ENCODE data around the gene SLC12A5. TPM values are rescaled to one million over a fixed set of nuclear protein-coding genes. Genes with fewer than 3 reads are reported as not detected.

The SLC12A5 gene
- total RNA-seq, 1 donor from 2014 or later = 5.1 TPM

- Mint-ChIP-seq H3K27me3 (no peaks in the 10 kb centered on the region), H3K4me3 (no peak overlapping the region), H3K36me3 (no peaks in the 10 kb centered on the region), H3K4me1 (ENCODE audit: unreplicated experiment) (peaks cover 55% of the 10 kb centered on the region), H3K27ac (no peak overlapping the region), H3K9me3 (no peaks in the 10 kb centered on the region)
- TF ChIP-seq, protein P1, sequence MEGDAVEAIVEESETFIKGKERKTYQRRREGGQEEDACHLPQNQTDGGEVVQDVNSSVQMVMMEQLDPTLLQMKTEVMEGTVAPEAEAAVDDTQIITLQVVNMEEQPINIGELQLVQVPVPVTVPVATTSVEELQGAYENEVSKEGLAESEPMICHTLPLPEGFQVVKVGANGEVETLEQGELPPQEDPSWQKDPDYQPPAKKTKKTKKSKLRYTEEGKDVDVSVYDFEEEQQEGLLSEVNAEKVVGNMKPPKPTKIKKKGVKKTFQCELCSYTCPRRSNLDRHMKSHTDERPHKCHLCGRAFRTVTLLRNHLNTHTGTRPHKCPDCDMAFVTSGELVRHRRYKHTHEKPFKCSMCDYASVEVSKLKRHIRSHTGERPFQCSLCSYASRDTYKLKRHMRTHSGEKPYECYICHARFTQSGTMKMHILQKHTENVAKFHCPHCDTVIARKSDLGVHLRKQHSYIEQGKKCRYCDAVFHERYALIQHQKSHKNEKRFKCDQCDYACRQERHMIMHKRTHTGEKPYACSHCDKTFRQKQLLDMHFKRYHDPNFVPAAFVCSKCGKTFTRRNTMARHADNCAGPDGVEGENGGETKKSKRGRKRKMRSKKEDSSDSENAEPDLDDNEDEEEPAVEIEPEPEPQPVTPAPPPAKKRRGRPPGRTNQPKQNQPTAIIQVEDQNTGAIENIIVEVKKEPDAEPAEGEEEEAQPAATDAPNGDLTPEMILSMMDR (conservative IDR thresholded peaks at IDR 0.05) = no peak
- no peak for DNase-seq (ENCODE audit: extremely low spot score, unreplicated experiment)
These were observed 54.6 kb downstream of the SLC12A5 start for GRCh38 chr20:46083531-46084061.

GRCh38 chr20:46084805-46085178 lies 55.8 kb downstream of the SLC12A5 start:
- no peak for DNase-seq (ENCODE audit: extremely low spot score, unreplicated experiment)
- H3K9me3 Mint-ChIP-seq = no peaks in the 10 kb centered on the region
- TF ChIP-seq, protein P1 (conservative IDR thresholded peaks at IDR 0.05) = no peak
- H3K27ac Mint-ChIP-seq = peak overlapping the region; percentile 37
- H3K4me1 Mint-ChIP-seq (ENCODE audit: unreplicated experiment) = peaks cover 56% of the 10 kb centered on the region
- no peak overlapping the region for H3K4me3 Mint-ChIP-seq
- H3K36me3 Mint-ChIP-seq = no peaks in the 10 kb centered on the region
- no peaks in the 10 kb centered on the region for H3K27me3 Mint-ChIP-seq

- no peaks in the 10 kb centered on the region for H3K9me3 Mint-ChIP-seq
- no peak for DNase-seq (ENCODE audit: extremely low spot score, unreplicated experiment)
These were observed 56.3 kb downstream of the SLC12A5 start for GRCh38 chr20:46085179-46085851.

DNA sequence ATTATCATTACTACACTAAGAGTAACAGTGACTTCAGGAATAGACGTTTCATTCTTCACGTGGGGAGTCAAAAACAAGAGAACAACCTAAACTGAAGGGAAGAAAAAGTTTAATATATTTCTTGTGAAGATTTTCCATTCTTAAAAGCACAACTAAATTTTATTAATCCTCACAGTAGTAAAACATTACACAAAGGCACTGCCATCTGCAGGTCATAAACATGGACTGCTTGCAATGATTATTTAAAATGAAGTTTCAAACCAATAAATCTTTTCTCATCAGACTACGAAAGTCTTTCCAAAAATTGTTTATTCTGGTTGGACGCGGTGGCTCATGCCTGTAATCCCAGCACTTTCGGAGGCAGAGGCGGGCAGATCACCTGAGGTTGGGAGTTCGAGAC lies 58.1 kb downstream of the SLC12A5 start:
- peak overlapping the region; percentile 88 for H3K4me3 Mint-ChIP-seq
- TF ChIP-seq, protein P1 (conservative IDR thresholded peaks at IDR 0.05) = peak; percentile 61
- peaks cover 4% of the 10 kb centered on the region for H3K27me3 Mint-ChIP-seq
- H3K27ac Mint-ChIP-seq = peak overlapping the region; percentile 2
- peaks cover 53% of the 10 kb centered on the region for H3K4me1 Mint-ChIP-seq (ENCODE audit: unreplicated experiment)
- H3K36me3 Mint-ChIP-seq = no peaks in the 10 kb centered on the region
- no peaks in the 10 kb centered on the region for H3K9me3 Mint-ChIP-seq
- DNase-seq (ENCODE audit: extremely low spot score, unreplicated experiment) = no peak

More at GRCh38 chr20:46085179-46085851, 56.3 kb downstream of the SLC12A5 start:
- TF ChIP-seq, protein P1 (conservative IDR thresholded peaks at IDR 0.05) = no peak
- peaks cover 59% of the 10 kb centered on the region for H3K4me1 Mint-ChIP-seq (ENCODE audit: unreplicated experiment)
- peak overlapping the region; percentile 37 for H3K27ac Mint-ChIP-seq
- H3K27me3 Mint-ChIP-seq = no peaks in the 10 kb centered on the region
- H3K36me3 Mint-ChIP-seq = no peaks in the 10 kb centered on the region
- peak overlapping the region; percentile 13 for H3K4me3 Mint-ChIP-seq

DNA sequence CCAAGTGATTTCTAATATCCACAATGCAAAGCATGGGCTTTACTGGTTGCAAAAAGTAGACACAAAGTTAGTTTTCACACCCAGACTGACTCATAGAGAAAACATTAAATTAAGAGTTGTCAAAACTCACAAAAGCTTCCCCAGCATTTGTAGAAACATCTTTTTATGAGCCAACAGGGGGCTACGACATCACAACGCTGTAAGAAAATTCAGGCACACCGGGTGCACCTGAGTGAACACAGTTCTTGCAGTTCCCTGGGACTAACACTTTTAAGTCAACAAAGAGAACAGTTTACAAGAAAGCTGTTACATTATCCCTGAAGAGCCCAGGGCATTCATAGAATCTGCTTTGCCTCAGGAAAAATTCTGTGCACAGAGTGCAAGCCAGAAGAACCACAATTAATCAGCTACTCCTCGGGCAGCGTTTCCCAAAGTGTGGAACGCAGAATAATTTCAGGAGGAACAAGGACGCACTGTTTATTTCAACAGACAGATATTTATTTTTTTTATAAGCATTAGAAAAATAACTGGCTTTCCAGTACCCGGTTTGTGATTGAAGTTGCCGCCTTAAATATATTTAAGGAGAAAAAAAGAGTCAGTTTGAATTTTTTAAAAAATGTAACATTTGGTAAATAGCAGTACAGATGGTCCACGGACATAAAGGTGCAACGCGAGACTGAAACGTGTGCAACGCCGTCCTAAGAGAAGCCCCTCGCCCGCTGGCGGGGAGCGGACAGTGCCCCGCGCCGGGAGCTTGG lies 59.6 kb downstream of the SLC12A5 start:
- Mint-ChIP-seq H3K36me3 (no peaks in the 10 kb centered on the region), H3K27ac (peak overlapping the region; percentile 73), H3K4me1 (ENCODE audit: unreplicated experiment) (peaks cover 45% of the 10 kb centered on the region), H3K27me3 (peaks cover 4% of the 10 kb centered on the region), H3K4me3 (peak overlapping the region; percentile 88), H3K9me3 (no peaks in the 10 kb centered on the region)
- TF ChIP-seq, protein P1 (conservative IDR thresholded peaks at IDR 0.05) = no peak
- no peak for DNase-seq (ENCODE audit: extremely low spot score, unreplicated experiment)
